Activated T-cell treated with anti-CD3 and anti-CD28 coated beads for 48 hours (primary cell): Measurements from ENCODE around the gene HUS1.
A peak's percentile ranks its signal among the peaks of the same experiment; 100 is the strongest.
"Not testable (repeated sequence)": the region's sequence is repeated elsewhere in the genome, so short reads cannot be mapped to it uniquely, and the experiment has no call there.

Source experiments
- DNase-seq: peaks from one replicate; pipeline ENCODE4 v3.0.0-alpha.2; 2020; ENCODE audit warnings: low read depth

HUS1 gene

GRCh38 chr7:47944536-47945260 lies 34.7 kb downstream of the HUS1 start:
- DNase-seq = no peak

GRCh38 chr7:47943676-47944474 lies 35.5 kb downstream of the HUS1 start:
- no peak for DNase-seq

- not testable (repeated sequence) for DNase-seq
Observed at GRCh38 chr7:47942651-47943050, 36.8 kb downstream of the HUS1 start.

GRCh38 chr7:47942132-47942531 lies 37.3 kb downstream of the HUS1 start:
- no peak for DNase-seq

- no peak for DNase-seq
Observed at GRCh38 chr7:47941136-47941844, 38.1 kb downstream of the HUS1 start.

GRCh38 chr7:47940088-47941013 lies 39.1 kb downstream of the HUS1 start:
- no peak for DNase-seq

GRCh38 chr7:47939425-47940036 lies 39.9 kb downstream of the HUS1 start:
- no peak for DNase-seq

- DNase-seq = no peak
Observed at GRCh38 chr7:47938574-47939165, 40.7 kb downstream of the HUS1 start.

- DNase-seq = no peak
Observed at GRCh38 chr7:47937711-47938573, 41.5 kb downstream of the HUS1 start.

GRCh38 chr7:47937065-47937687 lies 42.2 kb downstream of the HUS1 start:
- peak; percentile 12 for DNase-seq

- no peak for DNase-seq
Observed at GRCh38 chr7:47936323-47936722, 43.1 kb downstream of the HUS1 start.

GRCh38 chr7:47935336-47935735 lies 44.1 kb downstream of the HUS1 start:
- DNase-seq = no peak

- no peak for DNase-seq
Observed at GRCh38 chr7:47934831-47935230, 44.6 kb downstream of the HUS1 start.

- DNase-seq = no peak
Observed at GRCh38 chr7:47933215-47933614, 46.2 kb downstream of the HUS1 start.

GRCh38 chr7:47932466-47933037 lies 46.9 kb downstream of the HUS1 start:
- no peak for DNase-seq

- no peak for DNase-seq
Observed at GRCh38 chr7:47932016-47932415, 47.4 kb downstream of the HUS1 start.

GRCh38 chr7:47931005-47932004 lies 48.1 kb downstream of the HUS1 start:
- no peak for DNase-seq

- no peak for DNase-seq
Observed at GRCh38 chr7:47924266-47924665, 55.1 kb downstream of the HUS1 start.
